Stimulated activated CD8-positive, alpha-beta memory T cell treated with anti-CD3 and anti-CD28 coated beads, Interleukin-12 subunit alpha, Interleukin-12 subunit beta, amount 100 ng/mL, for 4 hours (primary cell): ENCODE measurements around the gene AMD1.
"Not testable (repeated sequence)": the region's sequence is repeated elsewhere in the genome, so short reads cannot be mapped to it uniquely, and the experiment has no call there.

Experiments used
- DNase-seq: peaks from one replicate; pipeline ENCODE4 v3.0.0-alpha.2; 2020; ENCODE audit warnings: low read depth

The AMD1 gene

DNA sequence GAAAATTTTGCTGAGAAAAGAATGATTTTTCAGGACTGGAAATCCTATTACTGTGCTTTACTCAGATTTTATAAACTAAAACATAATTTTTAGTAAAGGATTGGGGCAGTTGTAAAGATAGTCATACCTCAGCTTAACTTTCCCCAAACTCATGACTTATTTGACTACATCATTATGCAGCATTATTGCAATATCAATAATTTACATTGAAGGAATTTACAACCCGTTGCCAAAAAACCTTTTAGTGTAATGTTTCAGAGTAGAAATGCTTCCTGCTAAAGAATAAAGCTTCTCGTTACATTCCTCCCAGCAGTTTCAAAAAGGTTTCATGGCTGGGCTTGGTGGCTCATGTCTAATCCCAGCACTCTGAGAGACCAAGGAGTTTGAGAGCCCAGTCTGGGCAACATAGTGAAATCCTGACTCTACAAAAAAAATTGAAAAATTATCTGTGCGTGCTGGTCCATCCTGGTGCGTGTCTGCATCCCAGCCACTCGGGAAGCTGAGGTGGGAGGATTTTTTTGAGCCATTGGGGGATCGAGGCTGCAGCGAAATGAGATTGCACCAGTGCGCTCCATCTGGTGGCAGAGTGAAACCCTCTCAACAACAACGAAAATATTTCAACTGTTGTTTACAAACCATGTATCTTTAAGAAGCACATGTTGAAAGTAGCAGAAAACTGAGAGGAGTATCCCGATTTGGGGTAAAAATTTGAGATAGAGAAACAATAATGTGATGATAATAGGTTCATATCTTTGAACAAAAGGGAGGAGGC is 4.4 kb downstream of the AMD1 start:
- no peak for DNase-seq

- no peak for DNase-seq
Measured at GRCh38 chr6:110880651-110881050, 6.1 kb downstream of the AMD1 start.

GRCh38 chr6:110881546-110882273 is 7.1 kb downstream of the AMD1 start:
- DNase-seq: no peak

DNA sequence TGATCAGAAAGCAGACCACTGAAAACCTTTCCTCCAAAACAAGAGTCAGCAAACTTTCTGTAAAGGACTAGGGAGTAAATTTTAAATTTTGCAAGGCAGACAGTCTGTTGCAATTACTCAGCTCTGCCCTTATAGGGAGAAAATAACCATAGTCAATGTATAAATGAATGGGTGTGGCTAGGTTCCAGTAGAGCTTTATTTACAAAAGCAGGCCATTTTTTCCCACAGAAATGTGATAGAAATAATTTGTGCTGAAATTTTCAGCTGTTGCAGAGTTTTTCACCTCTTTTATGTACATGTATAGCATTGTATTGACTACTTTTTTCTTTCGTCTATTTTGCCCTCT is 7.7 kb downstream of the AMD1 start:
- no peak for DNase-seq

GRCh38 chr6:110882824-110883554 is 8.4 kb downstream of the AMD1 start:
- DNase-seq: no peak

GRCh38 chr6:110884321-110884720 is 9.7 kb downstream of the AMD1 start:
- DNase-seq: no peak

DNA sequence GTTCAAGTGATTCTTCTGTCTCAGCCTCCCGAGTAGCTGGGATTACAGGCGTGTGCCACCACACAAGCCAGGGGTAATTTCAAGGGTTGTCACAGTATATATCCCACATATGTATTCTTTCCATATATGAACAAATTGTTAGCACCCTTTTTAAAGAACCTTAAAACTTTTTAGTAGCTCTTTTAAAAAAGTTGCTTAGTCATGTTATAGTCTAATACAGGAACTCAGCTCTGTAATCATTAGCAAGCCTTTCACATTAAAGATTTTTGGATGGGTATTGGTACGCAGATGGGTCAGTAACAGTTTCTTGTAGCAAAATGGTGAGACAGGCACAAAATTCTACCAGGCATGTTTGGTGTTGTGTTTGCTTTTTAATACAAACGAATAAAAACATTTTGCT is 10.9 kb downstream of the AMD1 start:
- no peak for DNase-seq

DNA sequence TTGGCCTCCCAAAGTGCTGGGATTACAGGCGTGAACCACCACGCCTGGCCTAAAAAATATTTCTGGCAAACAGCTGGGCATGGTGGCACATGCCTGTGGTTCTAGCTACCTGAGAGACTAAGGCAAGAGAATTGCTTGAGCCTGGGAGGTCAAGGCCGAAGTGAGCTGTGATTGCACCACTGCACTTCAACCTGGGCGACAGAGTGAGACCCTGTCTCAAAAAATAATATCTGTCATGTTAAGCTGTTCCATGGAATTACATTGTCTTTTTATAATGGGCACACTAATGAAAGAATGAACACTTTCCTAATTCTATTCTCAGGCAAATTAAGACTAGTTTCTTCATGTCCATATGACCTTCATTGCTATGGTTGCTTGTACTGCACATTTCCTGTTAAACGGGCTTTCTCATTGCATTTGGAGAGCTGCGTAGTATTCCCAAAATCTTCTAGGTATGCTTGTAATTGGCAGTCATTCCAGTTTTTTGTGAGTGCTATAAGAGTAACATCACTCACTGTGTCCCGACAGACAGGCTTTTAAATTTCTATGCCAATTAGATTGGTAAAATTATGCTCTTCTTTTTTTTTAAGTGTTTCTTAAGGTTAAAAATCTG is 12.1 kb downstream of the AMD1 start:
- DNase-seq: no peak

- DNase-seq: no peak
Measured at GRCh38 chr6:110890288-110890687, 15.7 kb downstream of the AMD1 start.

- no peak for DNase-seq
Measured at GRCh38 chr6:110895907-110896608, 21.5 kb downstream of the AMD1 start.

DNA sequence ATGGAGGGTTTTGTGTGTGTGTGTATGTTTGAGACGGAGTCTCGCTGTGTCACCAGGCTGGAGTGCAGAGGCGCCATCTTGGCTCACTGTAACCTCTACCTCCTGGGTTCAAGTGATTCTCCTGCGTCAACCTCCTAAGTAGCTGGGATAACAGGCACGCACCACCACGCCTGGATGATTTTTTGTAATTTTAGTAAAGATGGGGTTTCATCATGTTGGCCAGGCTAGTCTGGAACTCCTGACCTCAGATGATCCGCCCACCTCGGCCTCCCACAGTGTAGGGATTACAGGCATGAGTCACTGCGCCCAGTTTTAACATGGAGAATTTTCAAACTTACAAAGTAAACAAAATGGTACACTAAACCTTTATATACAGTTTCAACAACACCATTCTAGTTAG is 22.8 kb downstream of the AMD1 start:
- no peak for DNase-seq

DNA sequence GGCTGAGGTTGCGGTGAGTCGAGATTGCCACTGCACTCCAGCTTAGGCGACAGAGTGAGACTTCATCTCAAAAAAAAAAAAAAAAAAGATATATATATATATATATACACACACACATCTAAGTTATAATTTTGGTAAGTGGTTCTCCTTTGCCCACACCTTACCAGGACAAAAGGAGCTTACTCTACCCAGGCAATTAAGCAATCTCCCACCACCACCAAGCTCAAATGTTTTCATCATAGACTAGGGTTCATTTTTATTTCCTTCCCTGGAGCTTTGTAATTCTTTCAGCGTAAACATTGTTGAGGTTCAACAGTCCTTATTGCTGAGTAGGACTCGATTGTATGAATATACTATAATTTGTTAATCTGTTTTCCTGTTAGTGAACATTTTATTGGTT is 23.5 kb downstream of the AMD1 start:
- no peak for DNase-seq

GRCh38 chr6:110900028-110900598 is 25.5 kb downstream of the AMD1 start:
- DNase-seq: no peak

- not testable (repeated sequence) for DNase-seq
Measured at GRCh38 chr6:110901601-110902000, 27.0 kb downstream of the AMD1 start.

- no peak for DNase-seq
Measured at GRCh38 chr6:110902091-110902490, 27.5 kb downstream of the AMD1 start.

DNA sequence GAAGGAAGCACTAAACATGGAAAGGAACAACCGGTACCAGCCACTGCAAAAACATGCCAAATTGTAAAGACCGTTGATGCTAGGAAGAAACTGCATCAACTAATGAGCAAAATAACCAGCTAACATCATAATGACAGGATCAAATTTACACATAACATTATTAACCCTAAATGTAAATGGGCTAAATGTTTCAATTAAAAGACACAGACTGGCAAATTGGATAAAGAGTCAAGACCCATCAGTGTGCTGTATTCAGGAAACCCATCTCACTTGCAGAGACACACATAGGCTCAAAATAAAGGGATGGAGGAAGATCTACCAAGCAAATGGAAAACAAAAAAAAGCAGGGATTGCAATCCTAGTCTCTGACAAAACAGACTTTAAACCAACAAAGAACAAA is 31.7 kb downstream of the AMD1 start:
- not testable (repeated sequence) for DNase-seq

- no peak for DNase-seq
Measured at GRCh38 chr6:110930781-110931180, 56.2 kb downstream of the AMD1 start.

DNA sequence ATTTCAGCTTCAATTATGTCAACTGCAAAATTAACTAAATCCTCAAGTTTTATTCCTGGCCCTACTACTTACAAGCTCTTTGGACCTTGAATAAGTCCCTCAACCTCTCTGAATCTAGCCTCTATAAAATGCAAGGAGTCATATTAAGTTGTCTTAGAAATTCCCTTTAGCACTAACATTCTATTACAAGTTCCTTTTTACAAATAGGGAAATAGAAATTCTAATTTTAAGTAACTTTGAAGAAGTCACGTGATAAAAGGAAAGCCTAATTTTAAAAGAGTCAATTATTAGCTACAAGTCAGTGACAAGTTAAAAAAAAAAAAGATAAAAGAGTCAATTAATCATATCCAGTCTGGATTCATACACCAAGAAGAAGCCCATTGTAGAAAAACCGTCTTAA is 59.3 kb downstream of the AMD1 start:
- no peak for DNase-seq

GRCh38 chr6:110934381-110934898 is 59.9 kb downstream of the AMD1 start:
- DNase-seq: no peak

GRCh38 chr6:110935171-110935570 is 60.6 kb downstream of the AMD1 start:
- no peak for DNase-seq

DNA sequence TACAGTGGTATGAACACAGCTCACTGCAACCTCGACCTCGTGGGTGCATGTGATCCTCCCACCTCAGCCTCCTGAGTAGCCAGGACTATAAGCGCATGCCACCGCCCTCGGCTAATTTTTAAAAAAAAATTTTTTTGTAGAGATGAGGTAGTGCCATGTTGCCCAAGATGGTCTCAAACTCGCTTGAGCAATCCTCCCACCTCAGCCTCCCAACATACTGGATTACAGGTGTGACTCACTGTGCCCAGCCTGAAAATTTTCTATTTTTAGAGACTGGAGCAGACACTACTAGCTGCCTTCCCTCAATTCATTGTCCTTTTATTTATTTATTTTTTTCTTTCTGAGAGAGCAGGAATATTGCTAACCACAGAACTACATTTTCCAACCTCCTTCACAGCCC is 63.6 kb downstream of the AMD1 start:
- no peak for DNase-seq
